ELF-1 (cell line): ENCODE measurements around the gene STX16.

Experiments
- DNase-seq: peaks from one replicate; pipeline ENCODE4 v3.0.0-alpha.2; 2016; ENCODE audit warnings: low read depth, low spot score

The STX16 gene

GRCh38 chr20:58675641-58676040, 24.6 kb downstream of the STX16 start:
- DNase-seq = no peak

GRCh38 chr20:58676161-58676560, 25.1 kb downstream of the STX16 start:
- no peak for DNase-seq

- no peak for DNase-seq
Observed at GRCh38 chr20:58677079-58677604, 26.1 kb downstream of the STX16 start.

- DNase-seq = no peak
Observed at GRCh38 chr20:58677808-58678207, 26.7 kb downstream of the STX16 start.

GRCh38 chr20:58678806-58679205, 27.7 kb downstream of the STX16 start:
- no peak for DNase-seq

- DNase-seq = no peak
Observed at GRCh38 chr20:58682656-58683531, 31.8 kb downstream of the STX16 start.

- DNase-seq = no peak
Observed at GRCh38 chr20:58684291-58684690, 33.2 kb downstream of the STX16 start.

- no peak for DNase-seq
Observed at GRCh38 chr20:58685988-58686387, 34.9 kb downstream of the STX16 start.

- DNase-seq = no peak
Observed at GRCh38 chr20:58688414-58688813, 37.3 kb downstream of the STX16 start.

- no peak for DNase-seq
Observed at GRCh38 chr20:58688840-58689239, 37.8 kb downstream of the STX16 start.

GRCh38 chr20:58690396-58691135, 39.5 kb downstream of the STX16 start:
- no peak for DNase-seq

GRCh38 chr20:58691773-58692578, 40.9 kb downstream of the STX16 start:
- DNase-seq = no peak

GRCh38 chr20:58692579-58693225, 41.6 kb downstream of the STX16 start, which contains the start of gene NPEPL1:
Gene NPEPL1, plus strand, starts transcription at chr20:58692800. Its CDS starts 101 bp downstream, at chr20:58692901.
- no peak for DNase-seq

- peak; percentile 47 for DNase-seq
Observed at GRCh38 chr20:58693226-58694006, 42.3 kb downstream of the STX16 start.

GRCh38 chr20:58694241-58695083, 43.4 kb downstream of the STX16 start:
- no peak for DNase-seq

- DNase-seq = no peak
Observed at GRCh38 chr20:58695084-58695722, 44.1 kb downstream of the STX16 start.

GRCh38 chr20:58695895-58696375, 44.9 kb downstream of the STX16 start:
- no peak for DNase-seq

GRCh38 chr20:58696411-58696961, 45.4 kb downstream of the STX16 start:
- DNase-seq = no peak
